Activated naive CD4-positive, alpha-beta T cell treated with anti-CD3 and anti-CD28 coated beads, Interleukin-2, amount 10 ng/mL, durations not matched to agents 5 hours and 36 hours (primary cell): ENCODE measurements around the gene PCGF6. TPM values are rescaled to one million over a fixed set of nuclear protein-coding genes. Genes with fewer than 3 reads are reported as not detected.

Source experiments
- microRNA-seq: library from miRNA; unstranded; fragments of <30 nt; microRNA quantifications from one replicate; pipeline ENCODE4 v1.2.0, GENCODE V29; 2022; ENCODE audit warnings: borderline microRNAs expressed, borderline replicate concordance
- total RNA-seq, 2 experiments: library from RNA; stranded (reverse); gene quantifications; one replicate each; pipeline ENCODE4 v1.2.3, GENCODE V29; 2021

PCGF6 gene
- total RNA-seq: 10 to 100 TPM; 11.0 to 11.1 TPM

DNA sequence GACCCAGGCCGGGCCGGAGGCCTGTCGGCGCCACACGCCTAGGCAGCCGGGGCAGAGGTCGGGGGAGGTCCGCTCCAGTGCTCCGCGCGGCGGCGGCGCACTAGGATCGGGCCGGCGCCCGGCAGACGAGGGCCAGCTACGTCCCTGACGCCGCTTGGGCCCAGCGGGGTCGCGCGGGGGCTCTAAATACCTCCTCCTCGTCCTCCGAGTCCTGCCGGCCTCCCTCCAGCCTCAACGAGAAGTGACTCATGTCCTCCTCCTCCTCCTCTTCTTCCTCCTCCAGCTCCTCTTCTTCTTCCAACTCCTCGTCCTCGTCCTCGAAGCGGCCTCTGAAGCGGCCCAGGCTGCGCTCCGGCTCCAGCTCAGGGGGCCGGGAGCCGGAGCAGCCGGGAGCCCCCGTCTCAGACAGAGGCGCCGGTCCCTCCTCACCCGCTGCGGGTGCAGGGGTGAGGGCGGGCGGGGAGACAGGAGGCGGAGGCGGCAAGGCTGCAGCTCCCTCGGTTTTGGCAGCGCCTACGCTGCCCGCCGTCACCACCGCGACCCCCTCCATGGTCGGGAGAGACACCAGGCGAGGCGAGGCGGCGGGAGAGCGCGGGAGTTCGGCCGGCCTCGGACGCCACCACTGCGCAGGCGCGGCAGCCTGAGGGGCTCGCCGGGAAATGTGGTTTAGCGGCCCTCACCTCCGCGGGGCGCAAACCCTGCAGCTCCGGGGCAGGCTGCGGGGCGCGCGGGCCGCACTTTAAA is at the start of gene PCGF6:
TSS of gene PCGF6 (minus strand) at position 624 of the 744 bp plus-strand sequence. CDS start at position 550, 74 bp downstream.

DNA sequence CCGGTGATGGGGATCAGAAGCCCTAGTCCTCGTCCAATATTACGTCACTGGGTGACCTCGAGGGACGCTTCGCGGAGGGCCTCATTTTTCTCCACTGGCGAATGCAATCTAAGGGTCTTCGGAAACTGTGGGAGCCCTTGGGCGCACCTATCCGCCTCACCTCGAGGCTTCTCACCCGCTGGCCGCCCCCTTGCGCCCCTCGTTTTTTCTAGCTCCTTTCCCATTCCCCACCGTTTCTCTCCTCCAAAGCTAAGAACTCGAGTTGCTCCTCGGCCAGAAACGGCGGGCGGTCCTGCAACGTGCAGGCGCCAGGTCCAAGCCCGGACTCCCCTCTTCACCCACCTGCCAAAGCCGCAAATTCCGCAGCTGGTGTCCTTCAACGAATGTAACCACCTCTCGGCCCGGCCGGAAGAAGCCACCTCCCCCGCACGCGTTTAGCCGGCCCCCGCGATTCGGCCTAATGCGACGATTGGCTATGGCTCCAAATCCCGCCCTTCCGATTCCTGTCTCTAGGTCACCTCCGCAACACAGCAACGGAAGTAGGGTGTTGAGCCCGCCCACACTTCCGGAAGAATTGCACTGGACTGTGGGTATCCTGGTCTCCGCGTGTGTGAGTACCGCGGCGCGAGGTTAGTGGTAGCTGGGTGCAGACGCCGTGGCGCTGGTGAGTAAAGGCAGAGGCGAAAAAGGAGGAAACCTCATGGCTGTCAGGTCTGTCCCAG is 45.3 kb upstream of the PCGF6 start, which contains the start of the genes ATP5MK and PDCD11:
TSS of gene ATP5MK (minus strand) at position 409 of the 722 bp plus-strand sequence. CDS start 4,018 bp downstream, outside the sequence.
TSS of gene PDCD11 (plus strand) at position 560 of the 722 bp plus-strand sequence. CDS start 1,801 bp downstream, outside the sequence.

DNA sequence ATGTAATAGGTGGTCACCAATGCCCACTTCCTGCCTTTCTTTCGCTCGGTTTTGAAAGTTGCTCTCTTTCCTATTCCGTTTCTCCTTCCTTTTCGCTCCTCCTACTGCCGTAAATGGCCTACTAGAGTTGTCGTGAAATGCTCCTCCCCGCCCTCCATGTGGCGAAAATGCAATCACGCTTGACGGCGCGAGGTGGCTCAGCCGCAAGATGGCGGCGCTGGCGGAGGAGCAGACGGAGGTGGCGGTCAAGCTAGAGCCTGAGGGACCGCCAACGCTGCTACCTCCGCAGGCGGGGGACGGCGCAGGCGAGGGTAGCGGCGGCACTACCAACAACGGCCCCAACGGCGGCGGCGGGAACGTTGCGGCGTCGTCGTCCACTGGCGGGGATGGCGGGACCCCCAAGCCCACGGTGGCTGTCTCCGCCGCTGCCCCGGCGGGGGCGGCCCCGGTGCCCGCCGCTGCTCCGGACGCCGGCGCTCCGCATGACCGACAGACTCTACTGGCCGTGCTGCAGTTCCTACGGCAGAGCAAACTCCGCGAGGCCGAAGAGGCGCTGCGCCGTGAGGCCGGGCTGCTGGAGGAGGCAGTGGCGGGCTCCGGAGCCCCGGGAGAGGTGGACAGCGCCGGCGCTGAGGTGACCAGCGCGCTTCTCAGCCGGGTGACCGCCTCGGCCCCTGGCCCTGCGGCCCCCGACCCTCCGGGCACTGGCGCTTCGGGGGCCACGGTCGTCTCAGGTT is 17.0 kb upstream of the PCGF6 start, which contains the start of gene TAF5:
TSS of gene TAF5 (plus strand) at position 195 of the 737 bp plus-strand sequence. CDS start at position 209, 14 bp downstream.

DNA sequence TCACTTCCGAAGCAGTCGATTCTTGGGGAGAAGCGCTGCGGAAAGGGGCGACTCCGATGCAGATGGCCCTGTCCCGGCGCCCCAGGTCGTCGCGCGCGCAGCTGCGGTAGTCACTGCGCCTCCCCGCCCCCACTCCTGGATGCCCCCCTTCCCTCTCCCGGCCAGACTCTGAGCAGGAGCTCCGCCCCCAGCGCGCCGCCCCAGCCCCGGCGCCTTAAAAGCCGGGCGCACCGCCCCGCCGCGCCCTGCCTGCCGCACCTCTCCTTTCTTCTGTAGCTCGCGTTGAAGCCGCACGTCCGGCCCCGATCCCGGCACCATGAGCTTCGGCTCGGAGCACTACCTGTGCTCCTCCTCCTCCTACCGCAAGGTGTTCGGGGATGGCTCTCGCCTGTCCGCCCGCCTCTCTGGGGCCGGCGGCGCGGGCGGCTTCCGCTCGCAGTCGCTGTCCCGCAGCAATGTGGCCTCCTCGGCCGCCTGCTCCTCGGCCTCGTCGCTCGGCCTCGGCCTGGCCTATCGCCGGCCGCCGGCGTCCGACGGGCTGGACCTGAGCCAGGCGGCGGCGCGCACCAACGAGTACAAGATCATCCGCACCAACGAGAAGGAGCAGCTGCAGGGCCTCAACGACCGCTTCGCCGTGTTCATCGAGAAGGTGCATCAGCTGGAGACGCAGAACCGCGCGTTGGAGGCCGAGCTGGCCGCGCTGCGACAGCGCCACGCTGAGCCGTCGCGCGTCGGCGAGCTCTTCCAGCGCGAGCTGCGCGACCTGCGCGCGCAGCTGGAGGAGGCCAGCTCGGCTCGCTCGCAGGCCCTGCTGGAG is 73.8 kb downstream of the PCGF6 start, which contains the start of gene INA:
TSS of gene INA (plus strand) at position 243 of the 817 bp plus-strand sequence. CDS start at position 317, 74 bp downstream.

Small RNA genes lying within 50 kb of the gene (microRNA-seq; reads per million reads assigned to microRNA genes)
- 2,891 reads per million, percentile 94 among the genes with 10 or more reads in this experiment for gene MIR1307

Other genes with a start within 250 kb of the PCGF6 start
- gene NT5C2, start 157.9 kb downstream of the PCGF6 start, total RNA-seq: 10 to 100 TPM; 62.3 to 70.4 TPM
- gene RPEL1, start 105.3 kb downstream of the PCGF6 start, total RNA-seq: not detected
- gene INA, start 74.0 kb downstream of the PCGF6 start, total RNA-seq: under 1 TPM in 1 of 2 experiments, not detected in 1; 0.10 TPM
- 1 to 10 TPM; 9.0 to 9.3 TPM for gene TAF5, start 16.8 kb upstream of the PCGF6 start, total RNA-seq
- gene ATP5MK, start 45.3 kb upstream of the PCGF6 start, total RNA-seq: 100 to 1,000 TPM; 253 to 261 TPM
- gene PDCD11, start 45.5 kb upstream of the PCGF6 start, total RNA-seq: 10 to 100 TPM; 36.6 to 40.7 TPM
- gene CALHM2, start 101.2 kb upstream of the PCGF6 start, total RNA-seq: 100 to 1,000 TPM; 108 to 110 TPM
- gene CALHM1, start 107.8 kb upstream of the PCGF6 start, total RNA-seq: under 1 TPM; 0.25 to 0.29 TPM
- gene CALHM3, start 128.1 kb upstream of the PCGF6 start, total RNA-seq: under 1 TPM; 0.14 to 0.20 TPM
- gene NEURL1, start 142.6 kb upstream of the PCGF6 start, total RNA-seq: 1 to 10 TPM; 1.0 to 1.1 TPM